WTC11 (cell line): ENCODE measurements around the gene PALD1. TPM values are rescaled to one million over a fixed set of nuclear protein-coding genes. Genes with fewer than 3 reads are reported as not detected.
A peak's percentile ranks its signal among the peaks of the same experiment; 100 is the strongest.

ENCODE experiments used
- ATAC-seq: fragments of 200-7000 bp; cut with Tn5 transposase; 2 replicates; pipeline ENCODE4 v1.10.0; 2021; ENCODE audit warnings: mild to moderate bottlenecking, moderate library complexity
- CTCF ChIA-PET: fragments of 300-600 bp; sonication (Branson Sonifier 250); formaldehyde crosslinking; loops from one replicate; lab custom pipeline; 2021; ENCODE audit warnings: antibody characterized with exemption; lab: Charles Lee
- POLR2A ChIA-PET: fragments of 350-600 bp; sonication (Branson Sonifier 250); formaldehyde crosslinking; loops from one replicate; lab custom pipeline; 2021; ENCODE audit warnings: antibody characterized with exemption; lab: Charles Lee
- DNase-seq: peaks from one replicate; pipeline ENCODE4 v3.0.0; 2021; ENCODE audit warnings: low spot score
- H3K27ac Mint-ChIP-seq: 2 replicates; pipeline ENCODE4 v1.8.0; 2021; ENCODE audit warnings: mixed read lengths
- H3K27me3 Mint-ChIP-seq: 2 replicates; pipeline ENCODE4 v1.8.0; 2021; ENCODE audit warnings: low read depth, mild to moderate bottlenecking, moderate library complexity, mixed read lengths
- H3K36me3 Mint-ChIP-seq: 2 replicates; pipeline ENCODE4 v1.8.0; 2021; ENCODE audit warnings: mixed read lengths
- H3K4me1 Mint-ChIP-seq: 2 replicates; pipeline ENCODE4 v1.8.0; 2022; ENCODE audit warnings: mixed read lengths
- H3K4me3 Mint-ChIP-seq: 2 replicates; pipeline ENCODE4 v1.8.0; 2021; ENCODE audit warnings: mild to moderate bottlenecking, moderate library complexity, mixed read lengths
- H3K9me3 Mint-ChIP-seq: 2 replicates; pipeline ENCODE4 v1.8.0; 2021; ENCODE audit warnings: mixed read lengths
- CBFB ChIP-seq: sonication (generic); formaldehyde crosslinking; IDR thresholded peaks from 2 replicates; pipeline ENCODE4 v1.8.1; 2022; ENCODE audit warnings: mild to moderate bottlenecking, low read depth, missing genetic modification reagents
- GTF2I ChIP-seq: fragments of 250-450 bp; sonication (Bioruptor Pico); conservative IDR thresholded peaks from 2 replicates; pipeline ENCODE4 v1.4.0; 2021; ENCODE audit warnings: mild to moderate bottlenecking
- JUN ChIP-seq: sonication (generic); formaldehyde crosslinking; IDR thresholded peaks from 2 replicates; pipeline ENCODE4 v1.8.0; 2023; ENCODE audit warnings: mild to moderate bottlenecking, missing genetic modification reagents
- MYBL2 ChIP-seq: sonication (generic); formaldehyde crosslinking; IDR thresholded peaks from 2 replicates; pipeline ENCODE4 v1.8.1; 2023; ENCODE audit warnings: mild to moderate bottlenecking, moderate library complexity, missing genetic modification reagents
- OVOL2 ChIP-seq: fragments of 250-450 bp; sonication (Bioruptor Pico); IDR thresholded peaks from 2 replicates; pipeline ENCODE4 v1.9.0; 2021; ENCODE audit warnings: mild to moderate bottlenecking, borderline replicate concordance
- RORB ChIP-seq: fragments of 250-450 bp; sonication (Bioruptor Pico); IDR thresholded peaks from 2 replicates; pipeline ENCODE4 v1.9.0; 2021; ENCODE audit warnings: mild to moderate bottlenecking
- TEAD1 ChIP-seq: sonication (generic); formaldehyde crosslinking; IDR thresholded peaks from 2 replicates; pipeline ENCODE4 v1.8.0; 2022; ENCODE audit warnings: mild to moderate bottlenecking, missing genetic modification reagents
- TEAD4 ChIP-seq: sonication (generic); formaldehyde crosslinking; IDR thresholded peaks from 2 replicates; pipeline ENCODE4 v1.8.0; 2022; ENCODE audit warnings: mild to moderate bottlenecking, missing genetic modification reagents
- ZBTB21 ChIP-seq: sonication (generic); formaldehyde crosslinking; IDR thresholded peaks from 2 replicates; pipeline ENCODE4 v1.8.1; 2023; ENCODE audit warnings: mild to moderate bottlenecking, missing genetic modification reagents, borderline replicate concordance
- ZNF263 ChIP-seq: sonication (generic); formaldehyde crosslinking; IDR thresholded peaks from 2 replicates; pipeline ENCODE4 v1.8.1; 2022; ENCODE audit warnings: low read depth, mild to moderate bottlenecking, moderate library complexity, missing genetic modification reagents
- ZNF416 ChIP-seq: fragments of 250-450 bp; sonication (Bioruptor Pico); IDR thresholded peaks from 2 replicates; pipeline ENCODE4 v1.9.0; 2021; ENCODE audit warnings: mild to moderate bottlenecking, inconsistent platforms
- total RNA-seq: library from RNA; stranded (reverse); gene quantifications from 3 replicates; pipeline ENCODE4 v1.2.3, GENCODE V29; 2021
- TF ChIP-seq, protein P1 (sequence below): fragments of 250-450 bp; sonication (Bioruptor Pico); IDR thresholded peaks from 2 replicates; pipeline ENCODE4 v1.9.0; 2021; ENCODE audit warnings: mild to moderate bottlenecking
- TF ChIP-seq, protein P2 (sequence below): fragments of 250-450 bp; sonication (Bioruptor Pico); conservative IDR thresholded peaks from 2 replicates; pipeline ENCODE4 v1.9.0; 2021; ENCODE audit warnings: mild to moderate bottlenecking
- TF ChIP-seq, protein P3 (sequence below): sonication (generic); formaldehyde crosslinking; conservative IDR thresholded peaks from 2 replicates; pipeline ENCODE4 v1.8.1; 2022; ENCODE audit warnings: mild to moderate bottlenecking, missing genetic modification reagents
- TF ChIP-seq, protein P4 (sequence below): sonication (generic); formaldehyde crosslinking; IDR thresholded peaks from 2 replicates; pipeline ENCODE4 v1.8.1; 2022; ENCODE audit warnings: low read depth, mild to moderate bottlenecking, moderate library complexity, missing genetic modification reagents, borderline replicate concordance
- TF ChIP-seq, protein P5 (sequence below): sonication (generic); formaldehyde crosslinking; IDR thresholded peaks from 2 replicates; pipeline ENCODE4 v1.8.1; 2022; ENCODE audit warnings: low read depth, missing genetic modification reagents, borderline replicate concordance
- TF ChIP-seq, protein P6 (sequence below): sonication (generic); formaldehyde crosslinking; IDR thresholded peaks from 2 replicates; pipeline ENCODE4 v1.8.1; 2023; ENCODE audit warnings: mild to moderate bottlenecking, missing genetic modification reagents
- TF ChIP-seq, protein P7 (sequence below): sonication (generic); formaldehyde crosslinking; IDR thresholded peaks from 2 replicates; pipeline ENCODE4 v1.8.1; 2023; ENCODE audit warnings: mild to moderate bottlenecking, missing genetic modification reagents, moderate library complexity
- TF ChIP-seq, protein P8 (sequence below): fragments of 250-450 bp; sonication (Bioruptor Pico); IDR thresholded peaks from 2 replicates; pipeline ENCODE4 v2.1.2; 2022; ENCODE audit warnings: mild to moderate bottlenecking, moderate library complexity
- TF ChIP-seq, protein P9 (sequence below): sonication (generic); formaldehyde crosslinking; IDR thresholded peaks from 2 replicates; pipeline ENCODE4 v1.8.0; 2022; ENCODE audit warnings: missing genetic modification reagents

Gene PALD1
- total RNA-seq, 1 experiment from 2014 or later = 43.6 TPM

DNA sequence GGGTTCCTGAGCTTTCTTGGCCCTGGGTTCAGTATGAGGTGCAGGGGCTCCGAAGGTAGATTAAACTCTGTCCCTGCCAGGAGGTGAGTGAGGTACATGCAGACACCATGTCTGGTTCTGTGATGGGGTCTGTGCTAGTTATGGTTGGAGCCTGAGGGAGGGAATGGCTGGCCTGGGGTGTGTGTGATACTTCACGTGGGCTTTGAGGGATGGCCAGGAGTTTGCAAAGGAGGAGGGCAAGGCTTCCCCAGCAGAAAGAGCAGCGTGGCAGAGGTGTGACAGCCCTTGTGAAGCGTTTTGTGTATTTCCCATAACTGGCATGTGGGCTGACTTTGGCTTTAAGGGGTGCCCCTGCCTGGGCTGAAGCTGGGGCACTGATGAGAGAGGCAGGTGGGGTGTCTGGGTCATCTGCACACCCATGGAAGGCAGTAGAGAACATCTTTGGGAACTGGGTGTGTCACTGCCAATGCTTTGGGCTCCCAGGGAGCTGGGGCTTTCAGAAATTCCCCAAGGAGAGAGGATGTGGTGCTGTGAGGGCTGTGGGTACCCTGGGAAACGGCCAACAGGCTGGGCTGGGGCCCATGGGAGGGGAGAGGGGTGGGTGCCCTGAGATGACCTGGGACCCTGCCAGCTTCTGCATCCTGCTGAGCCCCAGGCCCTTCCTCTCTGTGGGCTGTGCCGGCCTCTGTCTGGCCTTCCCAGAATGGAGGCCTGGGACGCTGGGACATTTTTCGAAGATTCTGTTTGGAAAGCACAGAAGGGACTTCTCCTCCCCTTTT lies 4.6 kb downstream of the PALD1 start:
- Mint-ChIP-seq H3K36me3 (peaks cover 11% of the 10 kb centered on the region), H3K27ac (0 out of 2 replicates have a peak overlapping the region, but pooled peaks have one; percentile 39), H3K9me3 (no peaks in the 10 kb centered on the region), H3K4me1 (peaks cover 36% of the 10 kb centered on the region), H3K4me3 (no peak overlapping the region), H3K27me3 (no peaks in the 10 kb centered on the region)
- TF ChIP-seq, protein P1, sequence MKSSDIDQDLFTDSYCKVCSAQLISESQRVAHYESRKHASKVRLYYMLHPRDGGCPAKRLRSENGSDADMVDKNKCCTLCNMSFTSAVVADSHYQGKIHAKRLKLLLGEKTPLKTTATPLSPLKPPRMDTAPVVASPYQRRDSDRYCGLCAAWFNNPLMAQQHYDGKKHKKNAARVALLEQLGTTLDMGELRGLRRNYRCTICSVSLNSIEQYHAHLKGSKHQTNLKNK (CRISPR knock-in tag) = no peak
- TF ChIP-seq MYBL2 (CRISPR knock-in tag) (no peak), CBFB (CRISPR knock-in tag) (no peak), ZNF263 (CRISPR knock-in tag) (no peak), ZBTB21 (CRISPR knock-in tag) (no peak), ZNF416 (CRISPR knock-in tag) (no peak), GTF2I (CRISPR knock-in tag) (no peak), RORB (no peak), TEAD4 (CRISPR knock-in tag) (no peak), TEAD1 (CRISPR knock-in tag) (no peak), JUN (CRISPR knock-in tag) (no peak), OVOL2 (CRISPR knock-in tag) (no peak)
- TF ChIP-seq, protein P2, sequence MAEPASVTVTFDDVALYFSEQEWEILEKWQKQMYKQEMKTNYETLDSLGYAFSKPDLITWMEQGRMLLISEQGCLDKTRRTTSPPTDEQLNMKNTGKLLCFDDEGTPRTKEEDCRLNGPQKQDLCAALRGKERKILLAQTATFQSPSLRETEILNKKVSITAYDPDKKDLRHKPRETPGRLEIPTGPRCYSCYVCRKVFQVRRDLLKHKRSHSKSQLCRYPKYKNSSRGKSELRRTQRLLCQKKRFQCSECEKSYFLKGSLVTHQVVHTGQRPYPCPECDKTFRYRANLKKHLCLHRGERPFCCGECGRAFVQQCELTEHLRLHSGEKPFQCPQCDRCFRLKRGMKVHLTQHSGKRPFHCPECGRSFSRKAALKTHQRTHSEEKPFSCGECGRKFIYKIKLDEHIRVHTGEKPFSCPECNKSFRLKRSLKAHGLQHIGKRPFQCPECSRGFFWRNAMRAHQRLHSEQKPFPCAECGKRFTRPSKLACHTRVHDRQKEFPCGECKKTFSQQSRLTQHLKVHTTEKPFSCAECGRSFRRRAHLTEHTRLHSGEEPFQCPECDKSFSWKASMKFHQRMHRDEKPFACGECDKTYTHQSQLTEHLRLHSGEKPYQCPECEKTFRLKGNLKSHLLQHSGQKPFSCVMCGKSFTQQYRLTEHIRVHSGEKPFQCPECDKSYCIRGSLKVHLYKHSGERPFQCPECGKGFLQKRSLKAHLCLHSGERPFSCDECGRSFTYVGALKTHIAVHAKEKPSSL (CRISPR knock-in tag) = no peak
- TF ChIP-seq, protein P3, sequence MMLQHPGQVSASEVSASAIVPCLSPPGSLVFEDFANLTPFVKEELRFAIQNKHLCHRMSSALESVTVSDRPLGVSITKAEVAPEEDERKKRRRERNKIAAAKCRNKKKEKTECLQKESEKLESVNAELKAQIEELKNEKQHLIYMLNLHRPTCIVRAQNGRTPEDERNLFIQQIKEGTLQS (CRISPR knock-in tag) = no peak
- TF ChIP-seq, protein P4, sequence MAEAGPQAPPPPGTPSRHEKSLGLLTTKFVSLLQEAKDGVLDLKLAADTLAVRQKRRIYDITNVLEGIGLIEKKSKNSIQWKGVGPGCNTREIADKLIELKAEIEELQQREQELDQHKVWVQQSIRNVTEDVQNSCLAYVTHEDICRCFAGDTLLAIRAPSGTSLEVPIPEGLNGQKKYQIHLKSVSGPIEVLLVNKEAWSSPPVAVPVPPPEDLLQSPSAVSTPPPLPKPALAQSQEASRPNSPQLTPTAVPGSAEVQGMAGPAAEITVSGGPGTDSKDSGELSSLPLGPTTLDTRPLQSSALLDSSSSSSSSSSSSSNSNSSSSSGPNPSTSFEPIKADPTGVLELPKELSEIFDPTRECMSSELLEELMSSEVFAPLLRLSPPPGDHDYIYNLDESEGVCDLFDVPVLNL (CRISPR knock-in tag) = no peak
- TF ChIP-seq, protein P5, sequence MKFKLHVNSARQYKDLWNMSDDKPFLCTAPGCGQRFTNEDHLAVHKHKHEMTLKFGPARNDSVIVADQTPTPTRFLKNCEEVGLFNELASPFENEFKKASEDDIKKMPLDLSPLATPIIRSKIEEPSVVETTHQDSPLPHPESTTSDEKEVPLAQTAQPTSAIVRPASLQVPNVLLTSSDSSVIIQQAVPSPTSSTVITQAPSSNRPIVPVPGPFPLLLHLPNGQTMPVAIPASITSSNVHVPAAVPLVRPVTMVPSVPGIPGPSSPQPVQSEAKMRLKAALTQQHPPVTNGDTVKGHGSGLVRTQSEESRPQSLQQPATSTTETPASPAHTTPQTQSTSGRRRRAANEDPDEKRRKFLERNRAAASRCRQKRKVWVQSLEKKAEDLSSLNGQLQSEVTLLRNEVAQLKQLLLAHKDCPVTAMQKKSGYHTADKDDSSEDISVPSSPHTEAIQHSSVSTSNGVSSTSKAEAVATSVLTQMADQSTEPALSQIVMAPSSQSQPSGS (CRISPR knock-in tag) = no peak
- TF ChIP-seq, protein P6, sequence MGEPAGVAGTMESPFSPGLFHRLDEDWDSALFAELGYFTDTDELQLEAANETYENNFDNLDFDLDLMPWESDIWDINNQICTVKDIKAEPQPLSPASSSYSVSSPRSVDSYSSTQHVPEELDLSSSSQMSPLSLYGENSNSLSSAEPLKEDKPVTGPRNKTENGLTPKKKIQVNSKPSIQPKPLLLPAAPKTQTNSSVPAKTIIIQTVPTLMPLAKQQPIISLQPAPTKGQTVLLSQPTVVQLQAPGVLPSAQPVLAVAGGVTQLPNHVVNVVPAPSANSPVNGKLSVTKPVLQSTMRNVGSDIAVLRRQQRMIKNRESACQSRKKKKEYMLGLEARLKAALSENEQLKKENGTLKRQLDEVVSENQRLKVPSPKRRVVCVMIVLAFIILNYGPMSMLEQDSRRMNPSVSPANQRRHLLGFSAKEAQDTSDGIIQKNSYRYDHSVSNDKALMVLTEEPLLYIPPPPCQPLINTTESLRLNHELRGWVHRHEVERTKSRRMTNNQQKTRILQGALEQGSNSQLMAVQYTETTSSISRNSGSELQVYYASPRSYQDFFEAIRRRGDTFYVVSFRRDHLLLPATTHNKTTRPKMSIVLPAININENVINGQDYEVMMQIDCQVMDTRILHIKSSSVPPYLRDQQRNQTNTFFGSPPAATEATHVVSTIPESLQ (CRISPR knock-in tag) = no peak
- TF ChIP-seq, protein P7, sequence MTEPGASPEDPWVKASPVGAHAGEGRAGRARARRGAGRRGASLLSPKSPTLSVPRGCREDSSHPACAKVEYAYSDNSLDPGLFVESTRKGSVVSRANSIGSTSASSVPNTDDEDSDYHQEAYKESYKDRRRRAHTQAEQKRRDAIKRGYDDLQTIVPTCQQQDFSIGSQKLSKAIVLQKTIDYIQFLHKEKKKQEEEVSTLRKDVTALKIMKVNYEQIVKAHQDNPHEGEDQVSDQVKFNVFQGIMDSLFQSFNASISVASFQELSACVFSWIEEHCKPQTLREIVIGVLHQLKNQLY (CRISPR knock-in tag) = no peak
- TF ChIP-seq, protein P8, sequence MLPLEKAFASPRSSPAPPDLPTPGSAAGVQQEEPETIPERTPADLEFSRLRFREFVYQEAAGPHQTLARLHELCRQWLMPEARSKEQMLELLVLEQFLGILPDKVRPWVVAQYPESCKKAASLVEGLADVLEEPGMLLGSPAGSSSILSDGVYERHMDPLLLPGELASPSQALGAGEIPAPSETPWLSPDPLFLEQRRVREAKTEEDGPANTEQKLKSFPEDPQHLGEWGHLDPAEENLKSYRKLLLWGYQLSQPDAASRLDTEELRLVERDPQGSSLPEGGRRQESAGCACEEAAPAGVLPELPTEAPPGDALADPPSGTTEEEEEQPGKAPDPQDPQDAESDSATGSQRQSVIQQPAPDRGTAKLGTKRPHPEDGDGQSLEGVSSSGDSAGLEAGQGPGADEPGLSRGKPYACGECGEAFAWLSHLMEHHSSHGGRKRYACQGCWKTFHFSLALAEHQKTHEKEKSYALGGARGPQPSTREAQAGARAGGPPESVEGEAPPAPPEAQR = no peak
- TF ChIP-seq, protein P9, sequence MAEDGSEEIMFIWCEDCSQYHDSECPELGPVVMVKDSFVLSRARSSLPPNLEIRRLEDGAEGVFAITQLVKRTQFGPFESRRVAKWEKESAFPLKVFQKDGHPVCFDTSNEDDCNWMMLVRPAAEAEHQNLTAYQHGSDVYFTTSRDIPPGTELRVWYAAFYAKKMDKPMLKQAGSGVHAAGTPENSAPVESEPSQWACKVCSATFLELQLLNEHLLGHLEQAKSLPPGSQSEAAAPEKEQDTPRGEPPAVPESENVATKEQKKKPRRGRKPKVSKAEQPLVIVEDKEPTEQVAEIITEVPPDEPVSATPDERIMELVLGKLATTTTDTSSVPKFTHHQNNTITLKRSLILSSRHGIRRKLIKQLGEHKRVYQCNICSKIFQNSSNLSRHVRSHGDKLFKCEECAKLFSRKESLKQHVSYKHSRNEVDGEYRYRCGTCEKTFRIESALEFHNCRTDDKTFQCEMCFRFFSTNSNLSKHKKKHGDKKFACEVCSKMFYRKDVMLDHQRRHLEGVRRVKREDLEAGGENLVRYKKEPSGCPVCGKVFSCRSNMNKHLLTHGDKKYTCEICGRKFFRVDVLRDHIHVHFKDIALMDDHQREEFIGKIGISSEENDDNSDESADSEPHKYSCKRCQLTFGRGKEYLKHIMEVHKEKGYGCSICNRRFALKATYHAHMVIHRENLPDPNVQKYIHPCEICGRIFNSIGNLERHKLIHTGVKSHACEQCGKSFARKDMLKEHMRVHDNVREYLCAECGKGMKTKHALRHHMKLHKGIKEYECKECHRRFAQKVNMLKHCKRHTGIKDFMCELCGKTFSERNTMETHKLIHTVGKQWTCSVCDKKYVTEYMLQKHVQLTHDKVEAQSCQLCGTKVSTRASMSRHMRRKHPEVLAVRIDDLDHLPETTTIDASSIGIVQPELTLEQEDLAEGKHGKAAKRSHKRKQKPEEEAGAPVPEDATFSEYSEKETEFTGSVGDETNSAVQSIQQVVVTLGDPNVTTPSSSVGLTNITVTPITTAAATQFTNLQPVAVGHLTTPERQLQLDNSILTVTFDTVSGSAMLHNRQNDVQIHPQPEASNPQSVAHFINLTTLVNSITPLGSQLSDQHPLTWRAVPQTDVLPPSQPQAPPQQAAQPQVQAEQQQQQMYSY (CRISPR knock-in tag) = no peak
- POLR2A ChIA-PET = no interaction called here
- DNase-seq (no peak), ATAC-seq (no peak)
- CTCF ChIA-PET = no interaction called here
